CD4-positive, alpha-beta T cell treated with Interleukin-6 for 4 hours (primary cell): ENCODE results near the gene OR4D10.
"Not testable (repeated sequence)": the region's sequence is repeated elsewhere in the genome, so short reads cannot be mapped to it uniquely, and the experiment has no call there.

Experiments used
- DNase-seq: peaks from one replicate; pipeline ENCODE4 v3.0.0-alpha.2; 2020; ENCODE audit warnings: mixed read lengths

OR4D10 gene

DNA sequence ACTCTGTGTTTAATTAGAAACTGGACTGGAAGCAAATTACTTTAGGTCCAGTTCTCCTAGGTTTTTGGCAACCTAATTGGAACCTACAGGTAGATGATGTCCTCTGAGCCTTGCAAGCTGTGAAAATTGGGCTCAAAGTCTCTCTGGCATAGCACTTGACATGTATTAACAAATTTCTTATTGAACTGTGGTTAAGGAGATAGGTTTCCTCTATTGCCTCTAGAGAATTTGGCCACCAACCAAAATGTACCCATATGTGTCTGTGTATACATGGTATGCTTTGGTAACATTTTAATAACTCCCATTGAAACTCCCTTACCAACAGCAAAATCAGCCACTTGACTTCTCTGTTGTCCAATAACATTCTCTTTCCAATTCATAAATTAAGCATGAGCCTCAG, at the start of gene OR4D10:
Gene OR4D10, plus strand, starts transcription at position 301 of the 400 bp plus-strand sequence. CDS start 4,115 bp downstream, outside the sequence.
- DNase-seq: no peak

- DNase-seq: no peak
Measured at GRCh38 chr11:59423835-59424234, 49.3 kb upstream of the OR4D10 start.

DNA sequence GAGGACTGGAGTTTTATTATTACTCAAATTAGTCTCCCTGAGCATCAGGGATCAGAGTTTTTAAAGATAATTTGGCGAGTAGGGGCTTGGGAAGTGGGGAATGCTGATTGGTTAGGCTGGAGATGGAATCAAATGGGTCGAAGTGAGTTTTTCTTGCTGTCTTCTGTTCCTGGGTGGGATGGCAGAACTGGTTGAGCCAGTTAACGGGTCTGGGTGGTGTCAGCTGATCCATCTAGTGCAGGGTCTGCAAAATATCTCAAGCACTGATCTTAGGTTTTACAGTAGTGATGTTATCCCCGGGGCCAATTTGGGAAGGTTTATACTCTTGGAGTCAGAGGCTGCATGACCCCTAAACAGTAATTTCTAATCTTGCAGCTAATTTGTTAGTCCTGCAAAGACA, 48.0 kb upstream of the OR4D10 start:
- DNase-seq: no peak

- no peak for DNase-seq
Measured at GRCh38 chr11:59426361-59427067, 46.6 kb upstream of the OR4D10 start, which contains the start of gene OR5A2. Gene OR5A2 (minus strand): TSS chr11:59426413. CDS start chr11:59422953, 3,460 bp downstream.

- DNase-seq: no peak
Measured at GRCh38 chr11:59427068-59427382, 46.1 kb upstream of the OR4D10 start.

GRCh38 chr11:59429924-59430516, 43.1 kb upstream of the OR4D10 start:
- DNase-seq: peak; percentile 34

DNA sequence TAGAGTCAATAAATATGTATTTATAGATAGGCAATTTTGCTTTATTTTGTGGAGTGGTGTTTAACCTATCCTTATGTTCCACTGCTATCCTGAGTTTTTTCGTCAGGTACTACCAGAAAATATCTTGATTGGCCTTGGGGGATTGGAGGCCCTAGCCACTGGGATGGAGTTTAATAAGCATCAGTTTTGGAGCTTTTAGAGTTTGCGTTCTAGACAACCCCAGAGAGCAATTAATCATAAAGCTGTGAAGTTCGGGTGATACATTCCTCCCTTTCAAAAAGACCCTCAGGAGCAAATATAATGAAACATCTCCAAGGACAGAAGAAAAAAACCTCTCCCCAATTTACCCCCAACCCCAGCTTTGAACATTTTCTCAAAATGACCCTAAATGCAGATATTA, 36.9 kb upstream of the OR4D10 start, which contains the start of gene OR5A1:
Gene OR5A1, plus strand, starts transcription at position 301 of the 400 bp plus-strand sequence. CDS start 6,700 bp downstream, outside the sequence.
- DNase-seq: no peak

- DNase-seq: no peak
Measured at GRCh38 chr11:59437770-59438169, 35.3 kb upstream of the OR4D10 start.

- not testable (repeated sequence) for DNase-seq
Measured at GRCh38 chr11:59445624-59446023, 27.5 kb upstream of the OR4D10 start.

- no peak for DNase-seq
Measured at GRCh38 chr11:59448484-59448883, 24.6 kb upstream of the OR4D10 start.

GRCh38 chr11:59456661-59457060, 16.5 kb upstream of the OR4D10 start, which contains the start of gene OR4D6:
Gene OR4D6 (plus strand): TSS chr11:59456961. CDS start chr11:59456961, 0 bp downstream.
- no peak for DNase-seq

- no peak for DNase-seq
Measured at GRCh38 chr11:59459916-59460315, 13.2 kb upstream of the OR4D10 start.

DNA sequence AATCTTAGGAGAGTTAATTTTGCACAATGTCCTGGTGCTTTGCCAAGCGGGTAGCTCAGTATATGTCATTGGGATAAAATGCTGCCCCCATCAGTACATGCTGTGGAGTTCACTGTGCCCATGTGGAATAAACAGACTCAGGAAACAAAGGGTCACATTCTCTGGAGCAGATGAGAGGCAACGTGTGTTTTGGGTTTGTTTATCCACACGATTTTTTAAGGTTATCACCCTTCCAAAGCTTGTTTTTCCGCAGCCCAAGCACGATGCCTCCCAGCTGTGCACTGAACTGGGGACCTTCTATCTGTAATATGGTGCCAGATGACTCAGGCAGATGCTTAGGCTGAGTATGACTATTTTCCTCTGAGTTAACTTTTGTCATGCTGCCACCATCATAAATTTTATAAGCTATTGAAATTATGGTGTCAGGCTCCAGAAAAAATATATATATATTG, 9.9 kb upstream of the OR4D10 start:
- DNase-seq: no peak

DNA sequence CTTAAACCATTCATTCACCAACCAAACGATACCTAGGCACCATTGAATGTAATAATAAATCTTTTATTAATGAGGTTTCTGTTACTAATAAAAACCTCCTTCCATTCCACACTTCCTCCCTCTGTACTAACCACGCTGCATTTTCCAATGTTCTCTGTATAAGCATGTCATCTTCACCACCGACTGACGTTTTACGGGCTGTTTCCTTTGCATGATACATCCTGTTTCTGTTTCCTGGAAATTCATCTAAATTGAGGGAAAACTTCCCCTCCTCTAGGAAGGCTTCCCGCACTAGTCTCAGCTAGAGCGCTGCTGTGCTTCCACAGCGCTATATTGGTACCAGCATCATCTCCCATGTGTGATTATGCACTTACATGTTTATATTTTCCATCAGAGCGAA, 2.1 kb downstream of the OR4D10 start:
- DNase-seq: no peak

GRCh38 chr11:59479906-59480305, 6.8 kb downstream of the OR4D10 start:
- DNase-seq: no peak

GRCh38 chr11:59480359-59480758, 7.2 kb downstream of the OR4D10 start:
- no peak for DNase-seq

DNA sequence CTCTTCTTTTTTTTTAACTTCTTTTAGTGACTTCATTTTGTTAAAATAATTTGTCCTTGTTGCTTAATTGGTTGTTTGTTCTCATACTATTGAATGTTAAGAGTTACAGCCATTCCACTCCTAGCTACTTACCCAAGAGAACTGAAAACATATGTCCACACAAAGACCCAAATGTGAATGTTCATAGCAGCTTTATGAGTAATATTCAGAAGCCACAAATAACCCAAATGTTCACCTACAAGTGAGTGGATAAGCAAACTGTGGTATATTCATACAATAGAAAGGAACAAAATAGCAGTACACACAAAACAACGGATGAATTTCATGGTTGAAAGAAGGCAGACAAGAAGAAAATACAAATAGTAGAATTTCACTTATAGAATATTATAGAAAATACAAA, 28.8 kb downstream of the OR4D10 start:
- DNase-seq: no peak

DNA sequence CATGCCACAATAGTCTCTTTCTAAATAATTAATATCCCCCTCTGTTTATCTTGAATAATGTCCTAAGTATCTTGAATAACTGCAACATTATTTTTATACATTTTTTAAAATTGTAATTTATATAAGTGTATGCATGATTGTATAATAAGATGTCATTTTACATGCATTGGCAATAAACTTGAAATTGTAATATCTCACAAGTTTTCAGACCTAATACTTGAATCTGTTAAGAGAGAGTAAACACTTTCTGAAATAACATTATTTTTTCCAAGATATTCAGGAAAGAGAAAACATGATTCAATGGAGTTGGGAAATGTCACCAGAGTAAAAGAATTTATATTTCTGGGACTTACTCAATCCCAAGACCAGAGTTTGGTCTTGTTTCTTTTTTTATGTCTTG, 30.2 kb downstream of the OR4D10 start, which contains the start of gene OR4D11:
Gene OR4D11, plus strand, starts transcription at position 301 of the 400 bp plus-strand sequence. Its CDS starts 0 bp downstream, at position 301.
- DNase-seq: no peak

- peak; percentile 35 for DNase-seq
Measured at GRCh38 chr11:59510941-59511589, 38.0 kb downstream of the OR4D10 start, which contains the start of gene OR4D9. Gene OR4D9 (plus strand): TSS chr11:59511539. CDS start chr11:59514913, 3,374 bp downstream.

DNA sequence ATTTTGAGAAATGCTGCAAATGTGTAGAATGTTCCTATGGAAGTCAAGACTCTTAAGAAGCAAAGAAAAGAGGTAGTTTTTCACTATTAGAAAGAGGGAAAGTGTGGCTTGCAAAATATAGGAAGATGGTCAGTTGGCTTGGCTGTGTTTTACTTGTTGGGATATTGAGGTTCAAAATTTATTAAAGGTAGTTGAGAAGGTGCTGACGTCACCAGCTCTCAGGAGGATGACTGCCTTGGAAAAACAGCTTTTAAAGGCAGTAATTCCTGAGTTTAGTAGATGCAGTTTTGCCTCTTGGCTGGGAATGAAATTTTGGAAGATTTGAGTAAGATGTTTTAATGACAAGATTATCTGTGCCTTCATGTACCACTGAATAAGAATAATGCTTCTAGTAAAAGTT, 38.6 kb downstream of the OR4D10 start:
- no peak for DNase-seq

GRCh38 chr11:59520139-59520538, 47.0 kb downstream of the OR4D10 start:
- DNase-seq: not testable (repeated sequence)

DNA sequence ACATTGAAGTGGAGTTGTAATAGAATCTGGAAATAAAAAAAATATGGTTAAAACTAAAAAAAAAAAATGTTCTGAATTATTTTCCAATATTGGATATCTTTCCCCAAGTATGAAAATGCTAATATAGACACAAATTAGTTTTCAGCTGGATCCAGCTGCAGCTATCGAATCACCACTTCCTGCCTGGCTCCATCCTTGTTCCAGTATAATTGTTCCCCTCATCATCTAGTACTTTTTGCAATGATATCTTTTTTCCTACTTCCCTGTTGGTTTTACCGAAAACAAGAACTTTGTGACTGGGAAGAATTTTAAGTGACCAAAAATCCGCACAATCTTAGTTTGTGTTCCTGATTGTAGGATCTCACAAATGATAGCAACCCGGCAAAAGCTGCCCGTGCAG, 47.6 kb downstream of the OR4D10 start:
- no peak for DNase-seq

DNA sequence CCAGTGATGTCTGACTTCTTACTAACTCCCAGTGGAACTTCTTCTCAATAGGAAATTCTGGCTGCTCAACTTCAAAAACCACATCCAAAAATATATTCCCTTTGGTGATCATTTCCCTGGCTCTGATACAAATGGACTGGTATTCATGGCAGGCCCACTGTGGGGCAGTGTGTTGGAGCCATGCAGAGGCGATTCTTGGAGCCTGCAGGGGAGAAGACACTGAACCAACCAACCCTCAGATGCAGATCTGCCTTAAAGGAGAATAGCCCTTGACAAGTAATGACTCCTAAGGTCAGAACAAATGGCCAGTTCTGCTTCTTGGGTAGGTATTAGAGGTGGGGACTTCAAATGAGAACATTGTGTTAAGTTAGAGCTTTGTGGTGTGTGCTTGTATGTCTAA, 50.4 kb downstream of the OR4D10 start:
- DNase-seq: no peak

GRCh38 chr11:59528711-59529110, 55.6 kb downstream of the OR4D10 start:
- DNase-seq: no peak
